Measurements from ENCODE around the gene MMP28.

The MMP28 gene

DNA sequence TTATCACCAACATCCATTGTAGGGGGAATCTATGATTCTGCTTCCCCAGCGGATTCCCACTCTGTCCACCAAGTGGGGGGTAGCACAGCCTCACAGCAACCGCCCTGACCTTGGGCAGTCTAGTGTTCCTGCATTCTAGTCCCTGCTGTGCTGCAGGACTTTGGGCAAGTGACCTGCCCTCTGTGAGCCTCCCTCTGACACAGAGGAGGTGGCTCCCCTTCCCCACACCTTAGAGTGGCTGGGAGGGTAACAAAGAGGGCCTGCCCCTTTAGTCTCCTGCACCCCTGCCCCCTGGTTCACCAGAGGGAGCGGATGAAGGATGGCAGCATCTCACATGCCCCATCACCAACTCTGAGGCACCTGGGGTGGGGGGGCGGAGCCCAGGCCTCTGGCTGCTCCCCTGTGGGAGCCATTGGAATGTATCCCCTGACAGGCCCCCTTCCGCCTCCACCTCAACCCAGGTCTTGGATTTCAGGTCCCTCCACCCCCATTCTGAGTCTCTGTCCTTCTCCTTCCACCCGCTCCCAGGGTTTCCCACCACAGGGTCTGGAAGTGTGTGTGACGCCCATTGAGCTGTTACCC, 52.5 kb downstream of the MMP28 start:
- DNase-seq (ENCODE audit: low spot score): no peak

DNA sequence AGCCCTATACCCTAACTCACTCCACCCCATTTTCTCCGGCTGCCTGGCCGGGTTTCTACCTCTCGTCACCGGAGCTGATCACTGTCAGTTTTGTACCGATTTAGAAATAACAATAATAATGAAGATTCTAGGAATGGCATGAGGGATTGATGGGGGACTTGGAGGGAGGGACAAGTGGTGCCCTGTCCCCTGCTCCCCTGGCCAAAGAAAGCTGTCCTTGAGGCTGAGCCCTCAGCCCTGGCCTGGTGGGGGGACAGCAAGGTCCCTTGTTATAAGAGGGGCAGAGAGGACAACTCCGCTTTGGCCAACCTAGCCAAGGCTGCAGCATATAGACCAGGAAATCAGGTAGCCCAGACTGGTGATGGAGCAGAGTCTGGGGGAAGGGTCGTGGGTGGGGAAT, 52.9 kb downstream of the MMP28 start:
- DNase-seq (ENCODE audit: low spot score): no peak

DNA sequence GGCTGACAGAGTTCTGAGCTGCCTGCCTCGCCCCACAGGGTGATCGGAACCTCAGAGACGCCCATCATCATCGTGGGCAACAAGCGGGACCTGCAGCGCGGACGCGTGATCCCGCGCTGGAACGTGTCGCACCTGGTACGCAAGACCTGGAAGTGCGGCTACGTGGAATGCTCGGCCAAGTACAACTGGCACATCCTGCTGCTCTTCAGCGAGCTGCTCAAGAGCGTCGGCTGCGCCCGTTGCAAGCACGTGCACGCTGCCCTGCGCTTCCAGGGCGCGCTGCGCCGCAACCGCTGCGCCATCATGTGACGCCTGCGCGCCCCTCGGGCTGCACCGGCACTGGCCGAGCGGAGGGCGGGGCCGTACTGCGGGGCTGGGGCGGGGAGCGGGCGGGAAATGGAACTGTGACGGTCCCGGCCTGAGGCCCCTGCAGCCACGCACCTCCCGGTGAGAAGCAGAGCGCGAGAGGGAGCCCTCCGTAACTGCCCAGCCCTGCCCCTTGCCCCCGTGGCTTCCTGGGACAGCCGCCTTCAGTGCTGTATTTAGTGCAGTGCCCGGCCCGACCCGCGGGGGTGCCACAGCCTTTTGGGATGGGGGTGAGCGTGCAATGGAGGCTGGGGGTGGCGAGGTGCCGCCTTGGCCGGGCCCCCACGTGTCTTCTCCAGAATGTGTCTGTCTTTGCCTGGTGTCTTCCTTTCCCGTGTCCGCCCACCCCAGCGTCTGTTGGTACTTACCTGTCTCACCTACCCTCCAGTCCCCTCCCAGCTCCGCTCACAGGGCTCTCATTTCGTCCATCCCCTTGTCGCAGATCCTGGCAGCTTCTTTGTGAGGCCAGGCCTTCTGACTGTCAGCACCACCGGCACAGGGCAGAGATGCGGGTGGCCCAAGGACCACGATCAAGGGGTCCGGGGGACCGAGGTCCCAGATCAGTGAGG, 54.2 kb downstream of the MMP28 start:
- DNase-seq (ENCODE audit: low spot score): no peak

DNA sequence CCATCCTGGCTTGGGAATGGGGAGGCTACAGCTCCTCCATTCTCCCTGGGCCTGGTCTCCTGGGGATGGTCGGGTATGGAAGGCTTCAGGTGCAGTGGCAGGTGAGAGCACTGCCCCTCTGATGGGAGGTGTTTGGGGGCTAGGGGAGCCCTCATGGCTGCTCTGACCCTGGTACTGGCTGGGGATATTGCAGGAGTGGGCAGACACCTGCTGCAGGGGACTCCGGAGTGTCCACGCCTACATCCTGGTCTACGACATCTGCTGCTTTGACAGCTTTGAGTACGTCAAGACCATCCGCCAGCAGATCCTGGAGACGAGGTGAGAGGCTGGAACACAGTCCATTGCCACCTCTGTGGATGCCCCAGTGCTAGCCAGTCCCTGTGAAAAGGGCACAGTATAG, 55.2 kb downstream of the MMP28 start:
- DNase-seq (ENCODE audit: low spot score): no peak

DNA sequence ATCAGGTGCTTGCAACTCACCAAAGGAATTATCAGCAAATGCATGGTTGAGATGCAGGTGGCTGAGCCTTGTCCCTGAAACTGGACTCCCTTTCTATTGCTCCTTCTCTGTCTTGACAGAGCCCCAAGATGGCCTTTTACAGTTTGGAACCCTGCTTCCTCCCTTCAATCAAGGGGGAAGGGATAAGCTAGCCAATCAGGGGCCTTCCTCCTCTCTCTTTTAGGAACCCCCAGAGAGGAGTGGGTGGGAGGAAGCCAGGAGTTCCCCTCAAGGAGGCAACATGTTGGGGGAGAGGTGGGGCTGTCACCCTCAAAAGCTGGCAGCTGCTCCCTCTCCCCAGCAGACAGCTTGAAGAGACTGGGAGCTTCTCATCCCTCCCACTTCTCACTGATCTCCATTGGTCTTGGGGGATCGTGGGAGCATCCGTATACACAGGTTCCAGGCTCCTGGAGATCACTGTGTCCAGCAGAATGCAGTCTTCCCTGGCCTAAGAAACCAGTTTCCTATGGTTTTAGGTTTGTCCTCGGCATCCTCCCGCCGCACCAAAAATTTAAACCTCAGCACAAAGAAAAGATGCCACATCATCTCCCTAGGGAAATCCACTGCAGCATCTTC, 56.8 kb downstream of the MMP28 start:
- DNase-seq (ENCODE audit: low spot score): no peak

DNA sequence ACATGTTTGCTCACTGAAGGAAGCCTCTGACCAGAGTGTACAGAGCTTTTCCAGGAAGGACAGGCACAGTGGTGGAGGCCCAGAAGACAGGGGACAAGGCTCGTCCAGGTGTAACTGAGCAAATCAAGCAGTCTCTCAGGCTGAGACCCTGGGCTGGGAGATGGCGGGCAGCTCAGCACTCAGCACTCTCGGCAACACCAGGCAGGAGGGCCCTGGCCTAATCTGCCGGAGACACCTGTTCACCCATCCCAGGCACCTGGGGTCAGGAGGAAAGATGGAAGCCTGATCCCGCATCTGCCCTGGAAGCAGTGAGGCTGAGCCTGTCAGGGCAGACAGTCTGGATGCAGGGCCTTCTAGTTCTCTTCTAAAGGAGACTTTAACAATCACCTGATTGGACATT, 59.2 kb downstream of the MMP28 start:
- no peak for DNase-seq (ENCODE audit: low spot score)

DNA sequence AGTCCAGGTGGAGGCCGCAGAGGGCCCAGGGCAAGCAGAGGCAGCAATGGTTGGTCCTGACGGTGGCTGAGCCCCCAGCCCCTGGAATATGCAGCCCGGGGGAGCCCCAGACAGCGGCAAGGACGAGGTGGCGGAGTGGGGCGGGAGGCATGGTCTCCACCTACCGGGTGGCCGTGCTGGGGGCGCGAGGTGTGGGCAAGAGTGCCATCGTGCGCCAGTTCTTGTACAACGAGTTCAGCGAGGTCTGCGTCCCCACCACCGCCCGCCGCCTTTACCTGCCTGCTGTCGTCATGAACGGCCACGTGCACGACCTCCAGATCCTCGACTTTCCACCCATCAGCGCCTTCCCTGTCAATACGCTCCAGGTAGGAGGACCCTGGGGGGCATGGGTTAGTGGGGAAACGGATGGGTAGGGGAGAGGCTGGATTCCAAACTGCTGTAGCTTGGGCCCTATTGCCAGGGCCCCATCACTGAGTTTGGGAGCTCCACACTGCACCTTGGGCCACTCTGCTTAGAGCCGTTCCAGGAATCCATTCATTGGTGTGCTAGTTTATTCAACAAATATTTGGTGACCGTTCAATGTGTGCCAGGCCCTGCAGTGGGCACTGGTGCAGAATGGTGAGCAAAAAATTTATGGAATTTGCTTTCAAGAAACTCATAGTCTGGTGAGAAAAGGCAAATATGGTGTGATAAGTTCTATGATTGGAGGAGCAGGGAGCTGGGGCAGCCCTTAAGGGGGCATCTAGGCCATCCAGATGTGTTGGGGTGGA, 60.2 kb downstream of the MMP28 start:
- DNase-seq (ENCODE audit: low spot score): no peak

DNA sequence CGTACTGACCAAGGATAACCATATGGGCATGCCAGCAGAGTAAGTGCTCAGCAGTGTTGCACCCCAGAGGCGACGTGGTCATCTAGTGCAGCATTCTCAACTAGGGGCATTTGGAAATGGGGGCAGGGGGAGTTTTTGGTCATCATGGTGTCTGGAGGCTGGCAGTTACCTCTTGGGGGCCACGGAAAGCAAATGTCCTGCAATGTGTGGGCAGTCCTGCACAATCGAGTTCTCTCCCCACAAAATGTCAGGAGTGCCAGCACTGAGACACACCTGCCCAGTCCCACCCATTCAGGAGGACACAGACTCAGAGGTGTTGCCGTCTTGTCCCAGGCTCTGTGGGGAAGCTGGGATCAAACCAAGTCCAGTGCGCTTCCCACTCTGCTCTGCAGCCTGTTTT, 61.0 kb downstream of the MMP28 start:
- no peak for DNase-seq (ENCODE audit: low spot score)

DNA sequence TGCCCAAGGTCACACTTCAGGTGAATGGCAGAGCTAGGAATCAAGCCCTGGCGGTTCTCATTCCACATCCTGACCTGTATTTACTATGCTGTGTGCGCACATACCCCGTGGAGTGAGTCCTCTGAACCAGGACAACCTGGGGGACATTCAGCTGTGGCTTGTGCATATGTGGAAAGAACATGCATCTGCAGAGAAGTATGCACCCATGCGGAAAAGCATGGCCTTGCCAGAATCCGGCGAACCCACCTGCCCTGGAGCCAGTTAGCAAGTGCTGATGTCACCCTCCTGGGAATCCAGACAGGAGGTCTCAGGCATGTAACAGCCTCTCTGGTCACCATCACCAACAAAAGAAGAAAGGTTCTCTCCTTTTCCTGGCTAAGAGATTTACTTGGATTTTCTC, 62.1 kb downstream of the MMP28 start:
- no peak for DNase-seq (ENCODE audit: low spot score)

DNA sequence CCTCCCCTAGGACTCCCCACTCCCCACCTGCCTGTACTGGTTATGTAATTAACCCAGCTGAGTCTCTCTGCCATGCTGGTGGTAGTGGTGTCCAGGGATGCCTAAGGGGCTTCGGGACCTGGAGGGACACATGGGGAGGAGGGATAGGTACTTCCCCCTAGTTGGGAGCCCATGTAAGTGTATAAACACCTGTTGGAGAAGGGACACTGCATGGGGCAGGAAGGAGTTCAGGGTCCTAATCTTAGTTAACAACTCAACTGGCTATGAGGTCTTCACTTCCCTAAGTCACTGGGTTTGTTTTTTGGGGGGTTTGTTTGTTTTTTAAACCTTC, 62.7 kb downstream of the MMP28 start:
- no peak for DNase-seq (ENCODE audit: low spot score)

DNA sequence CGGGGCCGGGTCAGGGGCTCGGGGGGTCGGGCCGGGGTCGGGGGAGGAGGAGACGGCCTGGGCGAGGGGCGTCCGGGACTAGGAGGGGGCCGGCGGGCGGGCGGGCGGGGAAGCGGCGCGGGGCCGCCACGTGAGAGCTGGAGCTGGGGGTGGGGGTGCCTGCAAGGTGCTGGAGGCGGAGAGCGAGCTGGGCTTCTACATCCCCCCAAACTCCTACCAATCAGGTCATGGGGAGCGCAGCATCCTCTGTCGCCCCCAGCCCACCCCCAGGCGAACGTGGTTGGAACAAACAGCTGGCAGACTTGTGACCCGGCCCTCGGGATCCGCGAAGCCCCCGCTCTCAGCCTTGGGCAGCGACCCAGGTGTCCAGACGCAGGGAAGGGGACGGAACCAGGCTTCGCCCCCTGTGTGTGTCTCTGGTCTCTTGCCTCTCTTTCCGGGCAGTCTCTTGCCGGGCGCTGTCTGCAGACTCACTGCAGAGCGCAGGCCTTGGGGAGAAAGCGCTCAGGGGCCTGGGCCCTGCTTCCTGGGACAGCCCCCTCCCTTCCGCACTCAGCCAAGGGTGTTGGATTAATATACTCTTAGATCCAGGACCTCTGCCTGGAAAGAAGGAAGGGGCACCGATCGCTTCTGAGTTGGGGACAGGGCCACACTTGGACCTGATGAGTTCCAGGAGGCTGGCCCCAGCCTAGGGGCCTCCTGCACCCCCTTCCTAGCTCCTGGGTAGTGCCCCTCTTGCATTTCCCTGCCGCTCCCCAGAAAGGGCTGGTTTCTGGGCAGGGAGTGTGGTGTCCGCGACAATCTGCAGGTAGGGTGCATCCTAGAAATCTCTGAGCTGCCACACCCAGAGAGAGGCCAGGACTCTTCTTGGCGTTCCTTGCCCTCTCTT, 63.3 kb downstream of the MMP28 start:
- no peak for DNase-seq (ENCODE audit: low spot score)

DNA sequence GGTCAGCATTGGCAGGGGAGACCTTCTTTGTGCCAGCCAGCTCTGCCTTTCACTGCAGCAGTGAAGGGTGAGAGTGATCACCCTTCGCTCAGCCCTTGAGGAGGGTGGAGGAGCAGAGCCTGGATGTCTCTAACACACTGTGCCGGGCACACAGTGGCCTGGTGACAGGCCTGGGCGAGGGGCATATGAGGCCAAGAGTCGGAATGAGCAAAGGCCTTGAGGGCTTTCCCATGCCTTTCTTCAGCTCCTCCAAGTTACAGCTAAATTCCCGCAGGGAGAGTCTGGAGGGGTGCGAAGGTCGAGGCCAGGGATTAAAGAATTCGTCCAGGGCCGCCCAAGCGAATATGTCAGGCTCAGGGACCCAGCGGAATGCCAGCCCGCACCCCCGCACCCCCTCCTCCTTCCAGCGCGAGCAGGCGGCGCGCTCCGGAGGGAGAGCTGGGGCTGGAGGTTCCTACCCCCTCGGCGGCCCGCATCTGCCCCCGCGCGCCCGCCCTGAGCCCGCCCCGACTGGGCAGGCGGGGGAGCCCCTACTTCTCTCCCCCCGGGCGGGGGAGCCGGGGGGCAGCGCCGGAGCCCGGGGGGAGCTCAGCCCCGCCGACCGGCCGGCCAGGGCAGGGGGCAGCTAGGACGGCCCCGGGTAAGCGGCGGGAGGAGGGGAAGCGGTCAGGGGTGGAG, 64.1 kb downstream of the MMP28 start, which contains the start of gene RASL10B:
Gene RASL10B (plus strand): TSS at position 401 of the 678 bp plus-strand sequence. CDS start 3,546 bp downstream, outside the sequence.
- DNase-seq (ENCODE audit: low spot score): no peak

DNA sequence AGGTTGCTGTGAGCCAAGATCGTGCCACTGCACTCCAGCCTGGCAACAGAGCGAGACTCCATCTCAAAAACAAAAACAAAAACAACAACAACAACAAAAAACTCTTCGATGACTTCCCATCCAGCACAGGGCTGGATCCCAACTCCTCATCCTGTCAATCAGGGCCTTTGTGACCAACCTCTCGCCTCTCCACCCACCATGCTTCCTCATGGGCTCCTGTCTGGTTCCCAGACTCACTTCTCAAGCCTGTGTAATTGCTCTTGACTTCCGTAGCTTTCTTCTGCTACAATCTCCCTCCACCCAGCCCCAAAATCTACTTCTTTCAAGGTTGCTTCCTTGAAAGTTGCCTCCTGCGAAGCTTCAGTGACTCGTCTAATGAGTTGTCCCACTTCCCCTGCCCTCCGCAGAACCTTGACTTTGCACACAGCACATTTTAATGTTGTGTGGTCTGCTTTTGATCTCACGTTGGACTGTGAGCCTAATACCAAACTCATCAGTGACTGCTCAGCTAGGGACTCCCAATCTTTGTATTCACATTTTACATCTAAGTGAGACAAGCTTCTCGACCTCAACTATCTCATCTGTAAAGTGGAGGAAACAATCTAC, 64.9 kb downstream of the MMP28 start:
- DNase-seq (ENCODE audit: low spot score): no peak

DNA sequence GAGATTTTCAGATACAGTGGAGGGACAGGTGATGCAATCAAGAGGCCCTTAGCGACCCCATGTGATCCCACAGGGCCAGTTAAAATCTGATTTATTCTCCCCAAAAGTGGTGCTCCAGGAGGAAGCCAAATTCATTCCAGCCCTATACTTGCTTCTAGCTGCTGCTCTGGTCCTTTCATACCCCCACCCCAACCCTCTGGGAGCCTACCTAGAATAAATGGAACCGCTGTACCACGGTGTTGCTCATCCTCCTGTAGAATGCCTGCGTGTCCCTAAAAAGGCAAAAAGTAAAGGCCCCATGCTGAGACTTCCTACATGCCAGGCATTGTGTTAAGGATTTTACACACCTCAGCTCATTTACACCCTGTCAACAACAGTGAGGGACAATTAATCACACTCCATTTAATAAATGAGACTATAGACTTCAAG, 66.0 kb downstream of the MMP28 start:
- no peak for DNase-seq (ENCODE audit: low spot score)

DNA sequence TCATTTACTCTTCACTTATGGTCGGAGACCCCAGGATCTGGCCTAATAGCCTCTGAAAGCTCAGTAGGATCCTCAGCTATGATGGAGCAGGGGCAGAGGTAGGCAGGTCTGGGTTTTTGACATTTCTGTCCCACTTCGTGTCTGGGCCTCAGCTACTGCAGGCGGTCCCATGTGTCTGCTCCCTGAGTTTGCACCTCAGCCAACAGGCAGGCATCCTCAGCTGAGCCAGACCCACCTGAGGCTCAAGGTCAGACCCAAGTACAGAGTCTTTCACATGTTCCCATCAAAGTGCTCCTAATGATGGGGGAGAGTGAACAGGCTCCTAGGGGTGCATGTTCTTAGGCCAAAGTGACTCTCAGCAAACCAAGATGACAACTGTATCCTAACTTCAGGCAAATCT, 66.9 kb downstream of the MMP28 start:
- DNase-seq (ENCODE audit: low spot score): no peak

DNA sequence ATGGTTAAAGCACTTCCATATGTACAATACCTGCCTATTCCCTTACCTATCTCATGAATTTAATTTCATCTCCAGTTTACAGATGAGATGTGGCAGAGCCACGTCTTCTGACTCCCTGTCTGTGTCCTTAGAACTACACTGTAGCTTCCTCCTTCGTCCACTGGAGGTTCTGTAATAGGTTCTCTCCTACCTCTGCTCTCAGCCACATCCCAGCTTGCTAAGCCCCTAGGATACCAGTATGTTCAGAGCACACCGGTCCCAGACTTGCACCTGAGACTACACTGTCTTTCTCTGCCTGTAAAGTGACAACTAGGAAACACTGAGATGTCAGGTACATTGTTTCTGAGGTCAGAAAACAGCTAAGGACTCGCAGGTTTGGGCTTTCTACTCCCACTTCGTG, 67.8 kb downstream of the MMP28 start:
- no peak for DNase-seq (ENCODE audit: low spot score)

DNA sequence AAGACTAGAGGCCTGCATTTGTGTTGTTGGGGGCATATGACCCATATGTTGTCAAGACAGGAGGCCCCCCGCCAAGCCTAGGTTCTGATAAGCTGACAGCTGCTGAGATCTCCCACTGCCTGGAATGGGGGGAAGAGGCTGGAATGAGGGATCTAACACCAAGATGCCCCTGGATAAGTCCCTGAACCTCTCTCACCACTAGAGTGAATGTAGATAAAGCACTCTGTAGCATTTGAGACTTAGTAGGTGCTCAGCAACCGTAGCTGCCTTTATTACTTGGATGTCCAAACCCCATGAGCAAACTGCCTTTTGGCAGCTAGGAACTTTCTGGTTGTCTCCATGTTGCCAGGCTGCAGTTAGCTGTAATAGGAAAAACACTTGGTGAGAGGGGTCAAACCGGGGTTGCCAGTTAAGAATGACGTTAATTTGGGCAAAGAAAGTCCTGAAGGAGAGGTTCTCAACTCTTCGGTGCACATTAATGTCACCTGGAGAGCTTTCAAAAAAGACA, 68.4 kb downstream of the MMP28 start:
- DNase-seq (ENCODE audit: low spot score): no peak

DNA sequence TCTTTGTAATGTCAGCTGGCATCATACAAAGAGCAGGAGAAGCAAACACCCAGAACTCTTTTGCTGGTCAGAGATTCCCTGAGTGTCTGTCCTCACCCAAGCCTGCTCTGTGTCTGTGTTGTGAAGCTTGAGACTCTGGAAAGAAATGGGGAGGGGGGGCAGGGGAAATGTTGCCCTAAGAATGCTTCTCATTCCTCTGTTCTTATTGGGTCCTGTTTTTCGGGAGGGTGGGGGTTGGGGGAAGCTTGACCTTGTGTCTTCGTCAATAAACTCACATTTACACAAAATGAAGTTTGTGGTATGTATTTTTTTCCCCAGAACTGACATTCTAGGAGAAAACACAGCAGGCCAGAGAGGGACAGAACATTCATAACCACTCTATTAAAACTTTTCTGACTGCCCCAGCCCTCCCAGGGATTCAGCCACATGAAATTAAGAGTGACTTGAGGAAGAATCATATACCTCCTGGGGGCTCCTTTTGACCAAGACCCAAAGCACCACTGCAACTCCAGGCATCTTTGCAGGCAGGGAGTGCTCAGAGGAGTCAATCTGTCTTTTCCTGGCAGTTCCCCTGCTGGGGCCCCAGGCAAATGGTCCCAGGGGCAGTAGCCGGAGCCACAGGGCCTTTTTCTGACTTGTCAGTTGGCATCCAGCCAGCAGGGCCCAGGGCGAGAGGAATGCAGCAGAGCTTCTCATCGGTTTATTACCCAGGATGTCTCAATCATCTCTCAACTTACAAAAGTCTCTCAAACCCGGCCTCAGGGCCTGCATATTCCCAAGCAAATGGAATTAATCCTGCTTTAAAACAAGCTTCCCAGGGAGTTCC, 69.1 kb downstream of the MMP28 start:
- DNase-seq (ENCODE audit: low spot score): peak; percentile 13

DNA sequence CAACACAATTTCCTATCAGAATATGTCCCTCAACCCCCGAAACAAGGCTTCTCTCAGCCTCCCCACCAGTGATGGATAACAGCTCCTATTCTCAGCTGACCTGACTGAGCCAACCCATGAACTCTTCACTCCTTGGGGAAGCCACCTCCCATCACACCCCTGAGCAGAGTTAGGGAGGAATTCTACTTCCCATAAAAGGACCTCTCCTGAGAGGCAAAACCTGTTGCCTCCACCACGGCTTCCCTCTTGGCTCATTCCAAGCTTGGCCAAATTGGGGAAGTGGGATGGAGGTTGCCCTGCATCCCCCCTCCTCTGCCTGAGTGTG, 69.7 kb downstream of the MMP28 start:
- no peak for DNase-seq (ENCODE audit: low spot score)

Measured in hematopoietic multipotent progenitor cell treated with erythropoietin and hydrocortisone succinate and interleukin-3 and kit ligand, for 15 days (in vitro differentiated cells).